Stimulated activated CD4-positive, alpha-beta T cell treated with anti-CD3 and anti-CD28 coated beads, Interleukin-4, amount 100 ng/mL, for 24 hours (primary cell): Measurements from ENCODE around the gene BRME1.

ENCODE experiments used
- DNase-seq: peaks from one replicate; pipeline ENCODE4 v3.0.0-alpha.2; 2020

The BRME1 gene

GRCh38 chr19:13843104-13843921 is 62.6 kb downstream of the BRME1 start:
- no peak for DNase-seq

- peak; percentile 61 for DNase-seq
Observed at GRCh38 chr19:13842291-13843103, 63.4 kb downstream of the BRME1 start.

- DNase-seq = no peak
Observed at GRCh38 chr19:13841962-13842290, 64.0 kb downstream of the BRME1 start.

DNA sequence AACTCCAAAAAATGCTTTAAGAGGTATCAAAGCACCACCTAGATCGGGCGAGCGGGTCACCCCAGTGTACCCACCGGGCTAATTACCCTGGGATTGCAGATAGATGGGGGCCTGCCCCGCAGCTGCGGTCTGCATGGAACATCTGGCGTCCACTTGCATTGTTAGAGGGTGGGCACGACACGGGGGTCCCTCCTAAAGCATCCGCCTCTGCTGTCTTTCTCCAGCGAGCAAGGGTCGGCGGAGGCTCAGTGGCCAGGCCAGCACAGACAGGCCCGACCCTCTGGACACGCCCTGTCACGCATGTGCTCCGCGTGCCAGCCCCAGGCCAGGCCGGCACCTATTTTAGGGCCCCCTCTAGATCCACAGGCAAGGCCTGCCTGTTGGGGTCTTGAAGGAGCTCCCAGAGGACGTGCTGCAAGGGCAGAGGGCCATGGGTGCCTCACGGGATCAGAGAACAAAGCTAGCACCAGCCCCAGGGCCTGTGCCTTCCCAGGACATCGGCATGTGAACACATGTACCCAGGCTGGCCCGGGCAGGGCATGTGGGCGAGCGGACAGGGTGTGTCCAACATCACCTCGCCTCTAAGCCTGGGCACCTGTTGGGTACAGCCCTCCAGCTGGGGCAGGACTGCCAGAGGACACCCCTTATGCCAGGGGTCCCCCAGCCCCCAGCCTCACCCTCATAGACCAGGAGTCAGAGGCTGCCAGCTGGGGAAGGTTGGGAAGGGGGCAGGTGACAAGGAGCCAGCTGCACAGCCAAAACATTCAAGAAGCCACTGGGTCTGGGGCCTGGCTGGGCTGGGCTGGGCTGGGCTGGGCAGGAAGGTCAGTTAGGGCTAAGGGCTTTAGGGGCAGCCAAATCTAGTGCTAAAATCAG is 64.6 kb downstream of the BRME1 start:
- no peak for DNase-seq

- DNase-seq = peak; percentile 51
Observed at GRCh38 chr19:13840305-13841085, 65.4 kb downstream of the BRME1 start.

- DNase-seq = no peak
Observed at GRCh38 chr19:13839938-13840304, 66.0 kb downstream of the BRME1 start.

GRCh38 chr19:13839130-13839937 is 66.6 kb downstream of the BRME1 start:
- DNase-seq = peak; percentile 90

GRCh38 chr19:13838435-13839129 is 67.3 kb downstream of the BRME1 start:
- DNase-seq = no peak

- DNase-seq = no peak
Observed at GRCh38 chr19:13835791-13836723, 69.9 kb downstream of the BRME1 start.

DNA sequence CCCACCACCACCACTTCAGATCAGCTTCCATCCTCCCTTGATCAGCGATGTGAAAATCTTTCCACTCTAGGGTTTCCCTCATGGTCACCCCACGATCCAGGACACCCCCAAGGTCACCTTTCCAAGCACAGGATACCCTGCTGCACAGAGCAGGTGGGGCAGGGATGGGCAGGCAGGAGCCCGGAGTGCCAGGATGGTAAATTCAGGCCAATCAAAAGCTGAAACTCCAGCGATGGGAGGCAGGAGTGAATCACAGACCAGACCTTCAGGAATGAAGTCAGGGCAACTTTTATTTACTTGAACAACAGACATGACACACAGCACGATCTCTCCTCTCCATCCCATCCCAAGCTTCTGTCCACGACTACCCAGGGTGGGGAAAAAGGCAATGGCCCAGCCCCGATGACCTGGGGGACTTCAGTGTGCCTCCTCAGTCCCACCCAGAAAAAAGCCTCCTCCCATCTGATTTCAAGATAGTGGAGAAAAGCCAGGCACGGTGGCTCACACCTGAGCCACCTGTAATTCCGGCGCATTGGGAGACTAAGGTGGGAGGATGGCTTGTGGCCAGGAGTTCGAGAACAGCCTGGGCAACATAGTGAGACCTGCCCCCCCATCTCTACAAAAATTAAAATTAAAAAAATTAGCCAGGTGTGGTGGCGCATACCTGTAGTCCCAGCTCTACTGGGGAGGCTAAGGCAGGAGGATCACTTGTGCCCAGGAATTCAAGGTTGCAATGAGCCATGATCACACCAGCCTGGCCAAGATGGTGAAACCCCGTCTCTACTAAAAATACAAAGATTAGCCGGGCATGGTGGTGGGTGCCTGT is 71.5 kb downstream of the BRME1 start:
- DNase-seq = no peak

DNA sequence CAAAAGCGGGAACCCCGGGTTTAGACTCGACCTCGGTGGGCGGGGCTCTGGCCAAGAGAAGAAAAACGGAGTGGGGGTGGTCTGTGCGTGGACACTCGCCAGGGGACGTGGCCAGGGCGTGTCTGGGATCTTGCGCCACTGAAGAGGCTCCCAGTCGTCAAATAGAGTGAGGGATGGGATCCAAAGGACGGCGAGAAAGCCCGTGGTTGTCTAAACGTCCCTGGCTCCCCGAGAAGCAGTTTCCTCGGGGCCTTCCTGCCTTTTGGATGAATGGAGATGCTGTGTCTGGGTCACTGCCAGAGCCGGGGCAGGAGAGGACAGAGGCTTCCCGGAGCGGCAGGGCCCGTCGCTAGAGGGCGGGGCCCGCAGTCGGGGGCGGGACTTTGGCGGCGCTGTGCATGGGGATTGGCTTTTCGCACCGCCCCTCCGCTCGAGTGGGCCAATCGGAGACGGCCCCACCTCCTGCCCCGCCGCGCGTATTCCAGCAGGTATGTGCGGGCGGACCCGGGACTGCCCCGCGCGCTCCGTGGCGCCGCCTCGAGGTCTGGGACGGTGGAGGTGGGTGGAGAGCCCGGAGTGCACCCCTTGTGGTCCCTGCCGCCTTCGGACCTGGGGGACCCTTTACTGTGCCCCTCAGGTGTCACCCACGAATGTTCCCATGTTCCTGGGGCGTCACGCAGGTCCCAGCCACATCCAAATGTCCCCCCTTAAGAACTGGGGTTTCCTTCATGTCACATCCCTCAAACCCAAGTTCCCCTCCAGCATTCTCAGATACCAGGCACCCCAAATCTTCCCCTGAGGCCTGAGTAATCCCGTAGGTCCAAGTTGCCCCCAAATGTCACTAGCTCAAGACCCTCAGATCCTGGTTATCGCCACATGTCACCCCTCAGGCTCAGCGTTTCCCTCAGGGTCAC is 72.3 kb downstream of the BRME1 start:
- peak; percentile 93 for DNase-seq
